ENCODE results near the gene BNC2. TPM values are rescaled to one million over a fixed set of nuclear protein-coding genes. Genes with fewer than 3 reads are reported as not detected.

Gene BNC2
- total and polyA plus RNA-seq, 2 of the 13 experiments (the other 11 are each of a cell fraction or from before 2014, with no cell fraction given), result not detected

- H3K9me3 ChIP-seq (ENCODE audit: low read length), result no peaks in the 10 kb centered on the region
- H3K36me3 ChIP-seq (replicated peaks in 1 of 2; ENCODE audit: control insufficient read depth in 1 of 2, insufficient read depth in 2 of 2, low read length in 2 of 2), result no peaks in the 10 kb centered on the region
- peak; percentile 0 for DNase-seq (ENCODE audit: low spot score)
- FAIRE-seq, result no peak
- in situ Hi-C loops (cut with HindIII; ENCODE audit: extremely low pct_ligation_motif_present, low pct_unique_long_range_greater_than_20kb) (no loop called here), intact Hi-C loops (cut with micrococcal nuclease; ENCODE audit: unreplicated experiment) (no loop called here)
- TF ChIP-seq GABPA (IDR thresholded peaks at IDR 0.05; ENCODE audit: low read depth, low read length), result no peak
- TF ChIP-seq GABPA (CRISPR knock-in tag; IDR thresholded peaks at IDR 0.05; ENCODE audit: low read depth), result no peak
- no peak for TF ChIP-seq ZFYVE20 (CRISPR knock-in tag; IDR thresholded peaks at IDR 0.05; ENCODE audit: borderline replicate concordance, low read depth)
- no peak for TF ChIP-seq TP53 (CRISPR knock-in tag; conservative IDR thresholded peaks at IDR 0.05)
- TF ChIP-seq MLX (CRISPR knock-in tag; IDR thresholded peaks at IDR 0.05), result no peak
- TF ChIP-seq NFKBIZ (CRISPR knock-in tag; IDR thresholded peaks at IDR 0.05), result no peak
- TF ChIP-seq HDAC2 (CRISPR knock-in tag; IDR thresholded peaks at IDR 0.05), result no peak
- TF ChIP-seq LBX2 (CRISPR knock-in tag; IDR thresholded peaks at IDR 0.05; ENCODE audit: borderline replicate concordance), result no peak
- no peak for TF ChIP-seq KLF6 (CRISPR knock-in tag; IDR thresholded peaks at IDR 0.05)
- TF ChIP-seq ZNF570 (CRISPR knock-in tag; IDR thresholded peaks at IDR 0.05; ENCODE audit: borderline replicate concordance), result no peak
- no peak for TF ChIP-seq TRIM24 (CRISPR knock-in tag; IDR thresholded peaks at IDR 0.05)
- TF ChIP-seq PRDM4 (CRISPR knock-in tag; IDR thresholded peaks at IDR 0.05; ENCODE audit: borderline replicate concordance), result no peak
- TF ChIP-seq ZNF781 (CRISPR knock-in tag; IDR thresholded peaks at IDR 0.05; ENCODE audit: borderline replicate concordance, not compliant biosample characterization), result no peak
- TF ChIP-seq ZNF17 (CRISPR knock-in tag; IDR thresholded peaks at IDR 0.05), result no peak
- no peak for TF ChIP-seq ZNF136 (CRISPR knock-in tag; IDR thresholded peaks at IDR 0.05; ENCODE audit: low read depth)
- no peak for TF ChIP-seq ZBTB43 (CRISPR knock-in tag; conservative IDR thresholded peaks at IDR 0.05)
- TF ChIP-seq MYPOP (CRISPR knock-in tag; IDR thresholded peaks at IDR 0.05), result no peak
- CTCF ChIA-PET (ENCODE audit: low intra/inter-chr PET ratio, low total read pairs), result no interaction called here
- WGBS (ENCODE audit: low lambda C conversion rate), result 3% methylated on average over 7 of the region's 7 CpGs
- BruUV-seq (replicated peaks), result no TSS peak
- H3K9ac ChIP-seq (ENCODE audit: insufficient read depth, low read depth, low read length), result no peak overlapping the region
- POLR2A ChIA-PET, result no interaction called here
- no peak overlapping the region for H2AFZ ChIP-seq (ENCODE audit: low read length)
- H3K27ac ChIP-seq (ENCODE audit: extremely low read length, insufficient read depth, low read length), result no peak overlapping the region
- H3K4me3 ChIP-seq (replicated peaks in 1 of 3; ENCODE audit: insufficient read depth in 1 of 3, low read depth in 2 of 3, low read length in 3 of 3), result no peak overlapping the region
- no peaks in the 10 kb centered on the region for H3K79me2 ChIP-seq (ENCODE audit: insufficient read depth, low read length)
- H3K27me3 ChIP-seq (ENCODE audit: control insufficient read depth in 1 of 2, insufficient read depth in 2 of 2, low read length in 2 of 2), result no peaks in the 10 kb centered on the region
- no peaks in the 10 kb centered on the region for H4K20me1 ChIP-seq (ENCODE audit: insufficient read depth, low read length)
- no peaks in the 10 kb centered on the region for H3K4me1 ChIP-seq (ENCODE audit: insufficient read depth, low read length)
- no peak overlapping the region for H3K4me2 ChIP-seq (ENCODE audit: low read depth, low read length)
- no peak for ATAC-seq
Observed at GRCh38 chr9:16445141-16445920, 425.1 kb downstream of the BNC2 start.
